ENCODE measurements around the gene TRIO.

TRIO gene

GRCh38 chr5:14532180-14532579, 389.0 kb downstream of the TRIO start:
- Histone ChIP-seq H3K9ac (ENCODE audit: low read length) (no peak overlapping the region), H3K4me3 (ENCODE audit: insufficient read depth, low read length, poor library complexity, severe bottlenecking) (no peak overlapping the region), H2AFZ (ENCODE audit: low read depth, low read length, severe bottlenecking) (no peak overlapping the region), H4K20me1 (ENCODE audit: low read depth, low read length) (no peaks in the 10 kb centered on the region), H3K9me2 (replicated peaks; ENCODE audit: insufficient read depth, low read length) (no peaks in the 10 kb centered on the region), H3K4me2 (ENCODE audit: low read depth, low read length, poor library complexity, severe bottlenecking) (no peak overlapping the region), H3K36me3 (ENCODE audit: low read length) (no peaks in the 10 kb centered on the region), H3K79me2 (ENCODE audit: insufficient read depth, low read length) (no peaks in the 10 kb centered on the region), H3K27me3 (ENCODE audit: low read length) (no peaks in the 10 kb centered on the region), H3F3A (ENCODE audit: insufficient read depth) (no peaks in the 10 kb centered on the region), H3K9me3 (ENCODE audit: insufficient read depth, low read length) (no peaks in the 10 kb centered on the region), H3K27ac (ENCODE audit: low read depth, low read length) (no peak overlapping the region)
- TF ChIP-seq EZH2phosphoT487 (conservative IDR thresholded peaks at IDR 0.05; ENCODE audit: low read length) (no peak), CTCF (IDR thresholded peaks at IDR 0.05; ENCODE audit: insufficient read depth, low read length, poor library complexity, severe bottlenecking) (no peak)

GRCh38 chr5:14534773-14535172, 391.6 kb downstream of the TRIO start:
- H4K20me1 ChIP-seq (ENCODE audit: low read depth, low read length): no peaks in the 10 kb centered on the region
- H3K9me2 ChIP-seq (replicated peaks; ENCODE audit: insufficient read depth, low read length): no peaks in the 10 kb centered on the region
- H3K27ac ChIP-seq (ENCODE audit: low read depth, low read length): no peak overlapping the region
- H3K9ac ChIP-seq (ENCODE audit: low read length): no peak overlapping the region
- no peaks in the 10 kb centered on the region for H3F3A ChIP-seq (ENCODE audit: insufficient read depth)
- H2AFZ ChIP-seq (ENCODE audit: low read depth, low read length, severe bottlenecking): no peak overlapping the region
- no peak overlapping the region for H3K4me3 ChIP-seq (ENCODE audit: insufficient read depth, low read length, poor library complexity, severe bottlenecking)
- TF ChIP-seq EZH2phosphoT487 (conservative IDR thresholded peaks at IDR 0.05; ENCODE audit: low read length) (no peak), CTCF (IDR thresholded peaks at IDR 0.05; ENCODE audit: insufficient read depth, low read length, poor library complexity, severe bottlenecking) (no peak)
- no peaks in the 10 kb centered on the region for H3K36me3 ChIP-seq (ENCODE audit: low read length)
- no peak overlapping the region for H3K4me2 ChIP-seq (ENCODE audit: low read depth, low read length, poor library complexity, severe bottlenecking)
- no peaks in the 10 kb centered on the region for H3K9me3 ChIP-seq (ENCODE audit: insufficient read depth, low read length)
- H3K27me3 ChIP-seq (ENCODE audit: low read length): no peaks in the 10 kb centered on the region
- H3K79me2 ChIP-seq (ENCODE audit: insufficient read depth, low read length): no peaks in the 10 kb centered on the region

- Histone ChIP-seq H3K36me3 (ENCODE audit: low read length) (no peaks in the 10 kb centered on the region), H3K9me3 (ENCODE audit: insufficient read depth, low read length) (0 out of 2 replicates have a peak, but pooled peaks cover 7% of the 10 kb centered on the region), H3F3A (ENCODE audit: insufficient read depth) (no peaks in the 10 kb centered on the region), H2AFZ (ENCODE audit: low read depth, low read length, severe bottlenecking) (no peak overlapping the region), H3K9ac (ENCODE audit: low read length) (no peak overlapping the region), H3K9me2 (replicated peaks; ENCODE audit: insufficient read depth, low read length) (no peaks in the 10 kb centered on the region), H3K4me3 (ENCODE audit: insufficient read depth, low read length, poor library complexity, severe bottlenecking) (no peak overlapping the region), H3K4me2 (ENCODE audit: low read depth, low read length, poor library complexity, severe bottlenecking) (no peak overlapping the region), H3K27ac (ENCODE audit: low read depth, low read length) (no peak overlapping the region), H4K20me1 (ENCODE audit: low read depth, low read length) (no peaks in the 10 kb centered on the region), H3K79me2 (ENCODE audit: insufficient read depth, low read length) (no peaks in the 10 kb centered on the region), H3K27me3 (ENCODE audit: low read length) (no peaks in the 10 kb centered on the region; the same call in 1 of the 2 replicates)
- TF ChIP-seq EZH2phosphoT487 (conservative IDR thresholded peaks at IDR 0.05; ENCODE audit: low read length): no peak
- no peak for TF ChIP-seq CTCF (IDR thresholded peaks at IDR 0.05; ENCODE audit: insufficient read depth, low read length, poor library complexity, severe bottlenecking)
Measured at GRCh38 chr5:14545308-14545707, 402.2 kb downstream of the TRIO start.
